Fibroblast of lung (primary cell): Measurements from ENCODE around the gene SMPD3. TPM values are rescaled to one million over a fixed set of nuclear protein-coding genes. Genes with fewer than 3 reads are reported as not detected.

Experiments
- DNase-seq, 2 donors: peaks; one replicate each; pipeline versions ENCODE4 v3.0.0 to v3.0.0-alpha.2; 2010; ENCODE audit warnings: low read depth in 2 of 2
- H2AFZ ChIP-seq: 2 replicates; pipeline ENCODE4 v1.5.1; 2012; ENCODE audit warnings: low read length, control low read depth, inconsistent platforms
- H3K27ac ChIP-seq: 2 replicates; pipeline ENCODE4 v1.5.1; 2011; ENCODE audit warnings: low read length, control low read depth; ENCODE audit not compliant: insufficient read depth
- H3K27me3 ChIP-seq: 2 replicates; pipeline ENCODE4 v1.5.1; 2011; ENCODE audit warnings: mild to moderate bottlenecking, low read length; ENCODE audit not compliant: control insufficient read depth, insufficient read depth
- H3K36me3 ChIP-seq: 2 replicates; pipeline ENCODE4 v1.5.1; 2011; ENCODE audit warnings: low read length; ENCODE audit not compliant: control insufficient read depth, insufficient read depth
- H3K4me1 ChIP-seq: 2 replicates; pipeline ENCODE4 v1.5.1; 2011; ENCODE audit warnings: low read length; ENCODE audit not compliant: control insufficient read depth, insufficient read depth; ENCODE audit errors: extremely low read depth
- H3K4me2 ChIP-seq: 2 replicates; pipeline ENCODE4 v1.5.1; 2011; ENCODE audit warnings: low read length, control low read depth; ENCODE audit not compliant: insufficient read depth; ENCODE audit errors: extremely low read depth
- H3K4me3 ChIP-seq, 4 experiments: fragments of 200-600 bp in 1 of 4; sonication (generic) in 1 of 4; replicated peaks in 1 of 4; 2 replicates each; pipeline ENCODE4 v1.5.1; 2011 to 2016; ENCODE audit warnings: low read length in 4 of 4, low read depth in 3 of 4, mild to moderate bottlenecking in 3 of 4, control low read depth in 2 of 4, inconsistent platforms in 1 of 4, mixed read lengths in 1 of 4; ENCODE audit not compliant: insufficient read depth in 1 of 4; ENCODE audit errors: control extremely low read depth in 1 of 4
- H3K79me2 ChIP-seq: 2 replicates; pipeline ENCODE4 v1.5.1; 2012; ENCODE audit warnings: mild to moderate bottlenecking, low read length, inconsistent platforms; ENCODE audit not compliant: control insufficient read depth, insufficient read depth
- H3K9ac ChIP-seq: 2 replicates; pipeline ENCODE4 v1.5.1; 2011; ENCODE audit warnings: mild to moderate bottlenecking, low read length, control low read depth; ENCODE audit not compliant: insufficient read depth
- H3K9me3 ChIP-seq: 2 replicates; pipeline ENCODE4 v1.5.1; 2012; ENCODE audit warnings: low read depth, low read length; ENCODE audit not compliant: control insufficient read depth, insufficient read depth
- H4K20me1 ChIP-seq: 2 replicates; pipeline ENCODE4 v1.5.1; 2011; ENCODE audit warnings: low read length; ENCODE audit not compliant: control insufficient read depth, insufficient read depth; ENCODE audit errors: extremely low read depth
- CTCF ChIP-seq, 2 donors: IDR thresholded peaks in 1 of 2; conservative IDR thresholded peaks in 1 of 2; 1 replicate in 1 of 2; 2 replicates in 1 of 2; pipeline ENCODE4 v1.5.1; 2011 to 2012; ENCODE audit warnings: low read length in 2 of 2, control low read depth in 1 of 2, inconsistent platforms in 1 of 2, low read depth in 1 of 2, mild to moderate bottlenecking in 1 of 2
- EZH2 ChIP-seq: IDR thresholded peaks from 2 replicates; pipeline ENCODE4 v1.5.1; 2012; ENCODE audit warnings: low read length, control low read depth, mild to moderate bottlenecking; ENCODE audit errors: missing control alignments
- polyA plus RNA-seq, 2 donors: library from polyadenylated mRNA; depleted of rRNA in 1 of 2; stranded (reverse) in 1 of 2; unstranded in 1 of 2; fragments of >200 nt; gene quantifications; 2 replicates each; pipeline ENCODE4 v1.2.1, GENCODE V29; 2011 to 2012; ENCODE audit warnings: missing spikeins in 1 of 2
- total RNA-seq: library from RNA; depleted of rRNA; stranded (reverse); fragments of >200 nt; gene quantifications from 2 replicates; pipeline ENCODE4 v1.2.1, GENCODE V29; 2014

Gene SMPD3
- total and polyA plus RNA-seq, 2 donors (not counting 1 experiment from before 2014, with no cell fraction given) = under 0.01 to 0.08 TPM

DNA sequence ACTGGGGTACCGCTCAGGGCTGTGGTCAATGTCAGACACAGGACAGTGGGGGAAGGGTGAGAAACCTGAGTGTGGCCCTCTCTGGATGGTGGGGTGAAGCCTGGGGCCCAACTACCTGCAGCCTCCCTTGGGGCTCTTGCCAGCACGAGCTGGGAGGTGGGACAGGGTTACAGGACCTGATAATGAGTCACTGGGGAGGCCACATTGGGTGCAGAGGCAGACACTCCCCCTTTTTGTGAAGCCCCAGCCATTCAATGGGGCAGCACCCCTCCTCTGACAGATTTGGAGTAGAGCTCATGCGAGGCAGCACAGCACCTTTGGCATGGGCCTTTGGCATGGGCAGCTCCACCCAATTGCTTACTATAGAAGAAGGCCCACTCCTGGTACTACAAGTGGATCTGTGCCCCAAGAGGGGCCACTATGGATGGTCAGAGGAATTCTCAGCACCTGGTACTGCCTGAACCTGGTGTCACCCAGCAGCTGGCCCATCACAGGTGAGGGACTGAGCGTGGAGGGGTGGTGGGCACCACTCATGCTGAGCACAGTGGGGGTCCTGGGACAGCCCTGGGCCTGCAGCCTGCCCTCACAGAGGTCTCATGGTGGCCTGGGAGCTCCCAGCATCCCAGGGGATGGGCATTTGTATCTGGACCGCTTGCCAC, 45.2 kb upstream of the SMPD3 start:
- Histone ChIP-seq H3K27me3 (no peaks in the 10 kb centered on the region), H4K20me1 (no peaks in the 10 kb centered on the region), H3K27ac (no peak overlapping the region), H3K79me2 (no peaks in the 10 kb centered on the region), H3K4me1 (no peaks in the 10 kb centered on the region), H2AFZ (no peak overlapping the region), H3K36me3 (no peaks in the 10 kb centered on the region), H3K4me2 (no peak overlapping the region), H3K9ac (no peak overlapping the region), H3K9me3 (no peaks in the 10 kb centered on the region), H3K4me3 (no peak overlapping the region)
- TF ChIP-seq EZH2 (no peak), CTCF (conservative IDR thresholded peaks at IDR 0.05 in 1 of 2, IDR thresholded peaks at IDR 0.05 in 1 of 2; ENCODE audit: low read depth in 1 of 2, low read length in 2 of 2) (no peak)
- no peak for DNase-seq

GRCh38 chr16:68492543-68493411, 44.5 kb upstream of the SMPD3 start:
- Histone ChIP-seq H3K4me3 (no peak overlapping the region), H3K4me1 (no peaks in the 10 kb centered on the region), H3K9ac (no peak overlapping the region), H3K9me3 (no peaks in the 10 kb centered on the region), H3K79me2 (no peaks in the 10 kb centered on the region), H3K27me3 (no peaks in the 10 kb centered on the region), H3K36me3 (no peaks in the 10 kb centered on the region), H4K20me1 (no peaks in the 10 kb centered on the region), H3K4me2 (no peak overlapping the region), H3K27ac (no peak overlapping the region), H2AFZ (no peak overlapping the region)
- no peak for DNase-seq
- TF ChIP-seq EZH2 (no peak), CTCF (conservative IDR thresholded peaks at IDR 0.05 in 1 of 2, IDR thresholded peaks at IDR 0.05 in 1 of 2; ENCODE audit: low read depth in 1 of 2, low read length in 2 of 2) (no peak)

DNA sequence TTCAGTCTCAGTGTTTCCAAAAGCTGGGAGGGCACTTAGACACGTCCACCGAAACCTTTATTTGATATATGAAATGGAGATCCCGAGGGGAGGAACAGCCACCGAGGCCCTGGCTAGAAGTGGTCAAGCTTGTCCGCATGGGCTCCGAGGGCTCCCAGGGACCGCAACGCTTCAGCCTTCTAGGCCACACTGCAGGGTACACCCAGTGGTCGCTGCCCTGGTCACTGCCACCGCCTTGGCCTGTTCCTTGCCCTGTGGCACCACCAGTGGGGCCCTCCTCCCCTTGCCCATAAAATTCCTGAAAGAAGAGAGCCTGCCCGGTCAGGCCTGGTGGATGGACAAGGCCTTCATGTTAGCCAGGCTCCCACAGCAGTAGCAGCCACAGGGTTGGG, 43.8 kb upstream of the SMPD3 start:
- no peak for DNase-seq
- Histone ChIP-seq H3K9me3 (no peaks in the 10 kb centered on the region), H3K4me1 (no peaks in the 10 kb centered on the region), H2AFZ (no peak overlapping the region), H3K27ac (no peak overlapping the region), H3K27me3 (no peaks in the 10 kb centered on the region), H3K79me2 (no peaks in the 10 kb centered on the region), H3K9ac (no peak overlapping the region), H3K4me3 (no peak overlapping the region), H3K36me3 (no peaks in the 10 kb centered on the region), H4K20me1 (no peaks in the 10 kb centered on the region), H3K4me2 (no peak overlapping the region)
- TF ChIP-seq CTCF (conservative IDR thresholded peaks at IDR 0.05 in 1 of 2, IDR thresholded peaks at IDR 0.05 in 1 of 2; ENCODE audit: low read depth in 1 of 2, low read length in 2 of 2) = no peak
- TF ChIP-seq EZH2 = no peak
